Heart left ventricle (tissue), 16 donors: ENCODE measurements around the gene CCDC51. TPM values are rescaled to one million over a fixed set of nuclear protein-coding genes. Genes with fewer than 3 reads are reported as not detected.

Experiments used
- ATAC-seq, 4 donors: fragments of 200-7000 bp; cut with Tn5 transposase; one replicate each; pipeline ENCODE4 v1.9.1; 2020 to 2022; ENCODE audit warnings: moderate library complexity in 4 of 4, mild to moderate bottlenecking in 3 of 4, moderate number of reproducible peaks in 1 of 4
- DNase-seq, 5 donors: peaks; one replicate each; pipeline ENCODE4 v3.0.0-alpha.2; 2020
- H3K27ac ChIP-seq, 12 donors: fragments of 200-600 bp; sonication (generic) in 4 of 12; one replicate each; pipeline versions ENCODE4 v1.5.0 to v1.8.0; 2016 to 2022; ENCODE audit warnings: mild to moderate bottlenecking in 2 of 12
- H3K27me3 ChIP-seq, 9 donors: fragments of 200-600 bp; sonication (generic) in 2 of 9; one replicate each; pipeline versions ENCODE4 v1.5.1 to v1.8.0; 2016 to 2022; ENCODE audit warnings: mild to moderate bottlenecking in 3 of 9
- H3K36me3 ChIP-seq, 9 donors: fragments of 200-600 bp; sonication (generic) in 2 of 9; one replicate each; pipeline versions ENCODE4 v1.5.0 to v1.8.0; 2018 to 2022; ENCODE audit warnings: mild to moderate bottlenecking in 2 of 9
- H3K4me1 ChIP-seq, 12 donors: fragments of 200-600 bp; sonication (generic) in 4 of 12; one replicate each; pipeline versions ENCODE4 v1.5.0 to v1.8.0; 2016 to 2022; ENCODE audit warnings: mild to moderate bottlenecking in 3 of 12
- H3K4me3 ChIP-seq, 12 donors: fragments of 200-600 bp; sonication (generic) in 4 of 12; one replicate each; pipeline versions ENCODE4 v1.5.0 to v1.8.0; 2017 to 2022; ENCODE audit warnings: mild to moderate bottlenecking in 9 of 12, moderate library complexity in 4 of 12
- H3K9me3 ChIP-seq, 12 donors: fragments of 200-600 bp; sonication (generic) in 4 of 12; one replicate each; pipeline versions ENCODE4 v1.5.0 to v1.8.0; 2016 to 2022; ENCODE audit warnings: mild to moderate bottlenecking in 1 of 12
- CTCF ChIP-seq, 12 donors: fragments of 200-600 bp; sonication (generic) in 4 of 12; IDR thresholded peaks; one replicate each; pipeline versions ENCODE4 v1.5.0 to v1.8.0; 2018 to 2022; ENCODE audit warnings: antibody characterized with exemption in 12 of 12, mild to moderate bottlenecking in 5 of 12
- POLR2A ChIP-seq, 2 donors: fragments of 450-650 bp; IDR thresholded peaks; one replicate each; pipeline ENCODE4 v1.6.1; 2017; ENCODE audit warnings: antibody characterized with exemption in 2 of 2, mild to moderate bottlenecking in 2 of 2, moderate library complexity in 2 of 2
- WGBS, 4 donors: extraction: QIAGEN DNeasy Blood & Tissue Kit in 2 of 4; methylation state at CpG; one replicate each; pipeline versions ENCODE4 v1.1.5 to v1.1.7; 2013 to 2018; 5-methylcytosine and 5-hydroxymethylcytosine counted together
- intact Hi-C, 10 donors: fragments of 100-400 bp; cut with DNase I; formaldehyde crosslinking; loops; one replicate each; pipeline versions ENCODE4 v1.11.1 to v1.14.2; 2022
- polyA plus RNA-seq, 2 donors: library from polyadenylated mRNA; stranded (reverse); fragments of 200-250 nt; gene quantifications; one replicate each; pipeline ENCODE4 v1.2.3, GENCODE V29; 2013
- total RNA-seq, 9 donors: library from RNA; depleted of rRNA in 2 of 9; stranded (reverse); fragments of >200 nt in 2 of 9; fragmentation: NEBNext Ultra II Directional in 3 of 9; extraction: Animal tissue kit (Norgen Biotek cat#: 25700) in 3 of 9; gene quantifications; one replicate each; pipeline versions ENCODE4 v1.1.0 to v1.2.4, GENCODE V29; 2016 to 2023
- donor health status: ischemic (EF 13 %, LVEDD 7.1; RV severe dilation, severe dysfunction).
- donor health status: healthy with polysubstance abuse.
- donor health status: DM: no; HTN: yes; CAD: no.
- donor health status: DM: no; HTN: no; CAD: no.
- donor health status: ischemic (EF 25% LVEDD 6.9; RV normal size, moderate dysfunction).
- donor health status: ischemic (EF 25% LVEDD 5.7; RV mildly dilated, moderate dysfunction).
- donor health status: healthy.
- donor health status: DM: yes; HTN: yes; CAD: no.
- donor health status: ischemic (EF 35%, LVEDD 5.7; RV mildly dilated, moderate dysfunction).
- donor health status: nonischemic (EF 11% LVEDD 7.7; RV severe dilation, severe dysfunction).
- donor health status: DM: yes; HTN: yes; CAD: no.
- donor health status: PGD.
- donor health status: ischemic (EF 29% LVEDD 5.4; RV normal size, mild dysfunction).
- donor health status: nonischemic (EF 23%, LVEDD 6.1; RV moderate dilation, normal function).

The CCDC51 gene
- total and polyA plus RNA-seq, 11 donors = 8.2 to 14.8 (median 11.6) TPM

DNA sequence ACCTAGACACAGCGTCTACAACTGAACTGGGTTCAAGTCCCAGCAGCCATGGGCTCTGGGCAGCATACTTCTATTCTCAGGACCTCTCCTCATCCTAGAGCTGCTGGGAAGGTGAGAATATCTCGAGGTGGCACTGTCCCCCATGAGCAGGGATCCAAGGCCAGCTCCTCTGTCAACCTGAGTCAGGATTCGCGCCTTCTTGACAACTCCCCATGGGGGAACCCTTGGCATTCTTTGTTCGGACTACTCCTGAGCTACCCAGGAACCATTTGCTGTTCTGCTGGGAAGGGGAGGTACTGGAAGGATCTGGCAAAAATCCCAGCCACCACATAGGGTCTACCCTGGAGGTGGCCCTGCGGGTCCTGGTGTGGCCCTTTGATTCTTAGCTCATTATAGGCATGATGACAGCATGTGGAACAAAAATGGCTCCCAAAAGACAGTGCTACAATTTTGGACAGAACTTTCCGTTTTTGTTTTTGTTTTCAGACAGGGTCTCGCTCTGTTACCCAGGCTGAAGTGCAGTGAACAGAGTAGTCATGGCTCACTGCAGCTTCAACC lies 32.3 kb downstream of the CCDC51 start:
- H3K27ac ChIP-seq = no peak overlapping the region
- ATAC-seq = no peak
- H3K4me3 ChIP-seq = no peak overlapping the region
- TF ChIP-seq CTCF (IDR thresholded peaks at IDR 0.05) (no peak), POLR2A (IDR thresholded peaks at IDR 0.05) (no peak)
- peaks cover 0 to 3% (median 0%) of the 10 kb centered on the region in 12 donors for H3K4me1 ChIP-seq
- peak in 2 of 5 donors; percentile 0 to 9 for DNase-seq
- H3K9me3 ChIP-seq = no peaks in the 10 kb centered on the region
- WGBS, 4 donors = 84 to 92% (median 88%) methylated on average over 7 to 8 of the region's 8 CpGs
- no peaks in the 10 kb centered on the region for H3K27me3 ChIP-seq
- peaks cover 0 to 92% (median 74%) of the 10 kb centered on the region in 9 donors for H3K36me3 ChIP-seq
- intact Hi-C loops = loop anchor here in 1 of 10 donors (10.0 kb wide), 1 partner anchor 133 kb away; no protein-coding TSS in a partner anchor

GRCh38 chr3:48406443-48407431 lies 33.2 kb downstream of the CCDC51 start:
- Histone ChIP-seq H3K9me3 (no peaks in the 10 kb centered on the region), H3K27ac (peak overlapping the region in 1 of 12 donors; percentile 24), H3K4me1 (peaks cover 0 to 9% (median 2%) of the 10 kb centered on the region in 12 donors), H3K36me3 (peaks cover 0 to 83% (median 65%) of the 10 kb centered on the region in 9 donors), H3K4me3 (no peak overlapping the region), H3K27me3 (no peaks in the 10 kb centered on the region)
- WGBS, 4 donors = 81 to 84% (median 83%) methylated on average over 18 of the region's 18 CpGs
- intact Hi-C loops = loop anchor here in 1 of 10 donors (10.0 kb wide), 1 partner anchor 132 kb away; no protein-coding TSS in a partner anchor
- TF ChIP-seq CTCF (IDR thresholded peaks at IDR 0.05) (no peak), POLR2A (IDR thresholded peaks at IDR 0.05) (no peak)
- ATAC-seq (no peak), DNase-seq (peak in 1 of 5 donors; percentile 20)

- H3K36me3 ChIP-seq = peaks cover 0 to 75% (median 58%) of the 10 kb centered on the region in 9 donors
- DNase-seq (no peak), ATAC-seq (no peak)
- H3K4me3 ChIP-seq = no peak overlapping the region
- H3K4me1 ChIP-seq = peaks cover 0 to 11% (median 2%) of the 10 kb centered on the region in 12 donors
- intact Hi-C loops = loop anchor here in 1 of 10 donors (10.0 kb wide), 1 partner anchor 131 kb away; no protein-coding TSS in a partner anchor
- peak overlapping the region in 1 of 12 donors; percentile 86 for H3K27ac ChIP-seq
- 50 to 89% (median 84%) methylated on average over 1 of the region's 1 CpG for WGBS, 4 donors
- no peak for TF ChIP-seq POLR2A (IDR thresholded peaks at IDR 0.05)
- TF ChIP-seq CTCF (IDR thresholded peaks at IDR 0.05) = no peak
- H3K27me3 ChIP-seq = no peaks in the 10 kb centered on the region
- H3K9me3 ChIP-seq = no peaks in the 10 kb centered on the region
Observed at GRCh38 chr3:48405971-48406370, 33.9 kb downstream of the CCDC51 start.
